Measurements from ENCODE around the gene PTPN23.
"Not testable (repeated sequence)": the region's sequence is repeated elsewhere in the genome, so short reads cannot be mapped to it uniquely, and the experiment has no call there.

Gene PTPN23

DNA sequence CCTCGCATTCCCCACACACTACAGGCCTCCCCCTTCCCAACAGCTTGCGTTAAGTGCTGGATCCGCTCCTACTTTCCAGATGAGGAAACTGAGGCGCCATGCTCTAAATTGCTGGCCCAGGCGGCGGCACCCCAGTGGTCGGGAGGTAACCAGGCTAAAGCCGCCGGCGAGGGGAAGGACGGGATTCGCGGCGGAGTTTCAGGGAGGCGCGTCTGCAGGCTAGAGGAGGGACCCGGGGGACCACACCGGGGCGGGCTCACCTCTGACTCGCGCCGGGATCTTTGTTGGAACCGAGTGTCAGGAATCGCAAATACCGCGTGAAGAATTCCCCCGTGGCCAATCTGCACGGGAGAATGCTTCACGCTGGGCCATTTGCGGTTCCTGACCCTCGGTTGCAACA lies 24.6 kb upstream of the PTPN23 start:
- Mint-ChIP-seq H3K4me1 (ENCODE audit: low read depth) (no peaks in the 10 kb centered on the region), H3K9me3 (peaks cover 33% of the 10 kb centered on the region), H3K27me3 (peaks cover 2% of the 10 kb centered on the region), H3K36me3 (ENCODE audit: low read depth) (peaks cover 10% of the 10 kb centered on the region), H3K4me3 (no peak overlapping the region), H3K27ac (no peak overlapping the region)
- intact Hi-C loops (cut with micrococcal nuclease), result no loop called here

DNA sequence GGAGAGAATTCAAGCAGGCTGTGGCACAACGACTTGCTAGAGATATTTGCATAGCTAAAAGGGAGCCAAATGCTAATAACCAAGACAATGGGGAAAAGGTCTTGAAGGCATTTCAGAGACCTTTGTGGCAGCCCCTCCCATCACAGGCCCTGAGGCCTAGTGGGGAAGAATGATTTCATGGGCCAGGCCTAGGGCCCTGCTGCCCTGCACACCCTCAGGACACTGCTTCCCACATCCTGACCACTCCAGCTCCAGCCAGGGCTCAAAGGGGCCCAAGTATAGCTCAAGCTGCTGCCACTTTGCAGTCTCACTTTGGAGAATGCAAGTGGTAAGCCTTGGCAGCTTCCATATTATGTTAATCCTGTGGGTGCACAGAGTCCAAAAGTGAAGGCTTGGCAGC lies 21.5 kb upstream of the PTPN23 start:
- Mint-ChIP-seq H3K36me3 (ENCODE audit: low read depth) (peaks cover 10% of the 10 kb centered on the region), H3K27ac (no peak overlapping the region), H3K27me3 (no peaks in the 10 kb centered on the region), H3K4me1 (ENCODE audit: low read depth) (peaks cover 10% of the 10 kb centered on the region), H3K9me3 (peaks cover 40% of the 10 kb centered on the region), H3K4me3 (no peak overlapping the region)
- intact Hi-C loops (cut with micrococcal nuclease), result no loop called here

DNA sequence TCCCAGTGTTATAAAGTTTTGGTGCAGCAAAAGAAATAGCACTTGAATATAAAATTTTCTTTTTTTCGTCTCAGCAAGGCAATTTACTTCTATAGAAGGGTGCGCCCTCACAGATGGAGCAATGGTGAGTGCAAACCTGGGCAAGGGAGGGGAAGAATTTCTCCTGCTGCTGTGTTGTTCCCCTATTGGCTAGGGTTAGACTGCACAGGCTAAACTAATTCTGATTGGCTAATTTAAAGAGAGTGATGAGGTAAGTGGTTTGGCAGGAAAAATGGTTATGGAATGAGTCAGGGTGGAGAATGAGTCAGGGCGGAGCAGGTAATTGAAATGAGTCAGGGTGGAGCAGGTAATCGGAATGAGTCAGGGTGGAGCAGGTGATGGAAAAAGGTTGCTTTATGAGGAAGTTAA lies 20.7 kb upstream of the PTPN23 start:
- H3K27me3 Mint-ChIP-seq; intact Hi-C loops (cut with micrococcal nuclease); H3K4me3 Mint-ChIP-seq; H3K4me1 Mint-ChIP-seq (ENCODE audit: low read depth); H3K27ac Mint-ChIP-seq; H3K36me3 Mint-ChIP-seq (ENCODE audit: low read depth): not testable (repeated sequence)
- H3K9me3 Mint-ChIP-seq, result peaks cover 40% of the 10 kb centered on the region

DNA sequence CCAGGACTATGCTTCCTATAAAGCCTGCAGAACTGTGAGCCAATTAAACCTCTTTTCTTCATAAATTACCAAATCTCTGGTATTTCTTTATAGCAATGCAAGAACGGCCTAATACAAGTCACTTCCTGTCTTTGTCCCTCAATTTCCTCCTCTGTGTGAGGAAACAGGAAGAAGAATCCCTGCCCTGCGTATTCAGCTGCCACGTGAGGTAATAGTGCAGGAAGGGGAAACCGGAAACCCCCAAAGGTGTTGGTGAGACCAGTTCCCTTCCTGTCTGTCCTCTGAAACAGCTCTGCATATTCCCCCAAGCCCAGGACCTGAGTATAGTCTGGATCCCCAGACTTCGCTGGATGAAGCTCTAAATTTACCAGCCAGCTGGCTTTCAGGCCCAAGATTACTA lies 18.1 kb upstream of the PTPN23 start:
- Mint-ChIP-seq H3K4me1 (ENCODE audit: low read depth) (peaks cover 19% of the 10 kb centered on the region), H3K27me3 (no peaks in the 10 kb centered on the region), H3K9me3 (peaks cover 36% of the 10 kb centered on the region), H3K4me3 (no peak overlapping the region), H3K27ac (no peak overlapping the region), H3K36me3 (ENCODE audit: low read depth) (peaks cover 10% of the 10 kb centered on the region)
- intact Hi-C loops (cut with micrococcal nuclease), result no loop called here

DNA sequence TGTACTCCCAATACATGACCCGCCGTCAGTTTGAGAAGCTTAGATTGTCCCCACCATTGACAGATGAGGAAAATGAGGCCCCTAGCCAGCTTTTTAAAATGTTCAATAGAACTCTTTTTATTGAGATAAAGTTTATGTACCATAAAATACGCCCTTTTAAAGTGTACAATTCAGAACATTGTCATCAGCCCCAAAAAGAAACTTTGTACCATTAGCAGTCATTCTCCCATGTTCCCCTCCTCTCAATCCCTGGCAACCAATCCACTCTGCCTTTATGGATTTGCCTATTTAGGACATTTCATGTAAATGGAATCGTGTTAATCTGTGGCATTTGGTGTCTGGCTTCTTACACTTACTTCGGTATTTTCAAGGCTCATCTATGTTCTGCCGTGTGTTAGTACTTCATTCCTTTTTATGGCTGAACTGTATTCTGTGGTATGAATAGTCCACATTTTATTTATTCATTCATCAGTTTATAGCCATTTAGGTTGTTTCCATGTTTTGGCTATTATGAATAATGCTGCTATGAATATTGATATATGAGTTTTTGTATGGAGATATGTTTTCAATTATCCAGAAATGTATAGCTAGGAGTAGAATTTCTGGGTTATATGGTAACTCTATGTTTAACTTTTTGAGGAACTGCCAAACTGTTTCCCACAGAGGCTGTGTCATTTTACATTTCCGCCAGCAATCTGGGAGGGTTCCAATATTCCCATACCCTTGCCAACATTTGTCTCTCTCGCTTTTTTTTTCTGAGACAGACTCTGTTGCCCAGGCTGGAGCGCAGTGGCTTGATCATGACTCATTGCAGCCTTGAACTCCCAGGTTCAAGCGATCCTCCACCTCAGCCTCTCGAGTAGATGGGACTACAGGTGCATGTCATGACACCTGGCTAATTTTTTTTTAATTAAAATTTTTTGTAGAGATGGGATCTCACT lies 15.3 kb upstream of the PTPN23 start:
- H3K36me3 Mint-ChIP-seq (ENCODE audit: low read depth), result no peaks in the 10 kb centered on the region
- intact Hi-C loops (cut with micrococcal nuclease), result no loop called here
- peaks cover 26% of the 10 kb centered on the region for H3K4me1 Mint-ChIP-seq (ENCODE audit: low read depth)
- H3K9me3 Mint-ChIP-seq, result peaks cover 9% of the 10 kb centered on the region
- no peak overlapping the region for H3K27ac Mint-ChIP-seq
- H3K27me3 Mint-ChIP-seq, result no peaks in the 10 kb centered on the region
- no peak overlapping the region for H3K4me3 Mint-ChIP-seq

DNA sequence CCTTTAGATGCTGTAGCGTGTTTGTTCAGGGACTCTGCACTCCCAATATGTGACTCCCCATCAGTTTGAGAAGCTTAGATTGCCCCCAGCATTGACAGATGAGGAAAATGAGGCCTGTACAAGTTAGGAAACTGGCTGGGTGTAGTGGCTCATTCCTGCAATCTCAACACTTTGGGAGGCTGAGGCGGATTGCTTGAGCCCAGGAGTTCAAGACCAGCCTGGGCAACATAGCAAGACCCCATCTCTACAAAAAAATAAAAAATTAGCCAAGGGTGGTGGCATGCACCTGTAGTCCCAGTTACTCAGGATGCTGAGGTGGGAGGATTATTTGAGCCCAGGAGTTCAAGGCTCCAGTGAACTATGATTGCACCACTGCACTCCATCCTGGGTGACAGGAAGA lies 14.0 kb upstream of the PTPN23 start:
- H3K4me1 Mint-ChIP-seq (ENCODE audit: low read depth), result peaks cover 30% of the 10 kb centered on the region

DNA sequence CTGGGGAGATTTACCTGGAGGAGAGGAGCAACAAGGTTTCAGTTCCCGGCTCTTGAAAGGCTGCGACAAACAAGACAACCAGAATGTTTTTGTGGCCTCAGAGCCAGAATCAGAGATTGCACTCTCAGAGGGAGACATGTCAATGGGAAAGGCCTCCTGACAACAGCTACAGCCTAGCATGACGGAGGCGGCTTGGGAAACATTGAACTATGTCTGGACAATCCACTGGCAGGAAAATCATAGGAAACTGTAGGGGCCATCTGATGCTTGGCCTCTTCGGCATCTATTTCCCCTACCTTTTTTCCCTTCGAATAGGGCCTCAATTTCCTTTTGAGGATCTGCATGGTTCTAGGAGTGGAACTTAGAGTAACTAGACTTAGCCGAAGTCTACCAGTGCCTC lies 13.2 kb upstream of the PTPN23 start:
- Mint-ChIP-seq H3K27me3 (no peaks in the 10 kb centered on the region), H3K4me1 (ENCODE audit: low read depth) (peaks cover 29% of the 10 kb centered on the region), H3K9me3 (peaks cover 2% of the 10 kb centered on the region), H3K36me3 (ENCODE audit: low read depth) (no peaks in the 10 kb centered on the region), H3K27ac (no peak overlapping the region), H3K4me3 (no peak overlapping the region)
- intact Hi-C loops (cut with micrococcal nuclease), result no loop called here

More for the DNA sequence above, 14.0 kb upstream of the PTPN23 start:
- H3K9me3 Mint-ChIP-seq, result peaks cover 7% of the 10 kb centered on the region
- intact Hi-C loops (cut with micrococcal nuclease), result no loop called here
- no peak overlapping the region for H3K27ac Mint-ChIP-seq
- H3K27me3 Mint-ChIP-seq, result no peaks in the 10 kb centered on the region
- H3K4me3 Mint-ChIP-seq, result no peak overlapping the region
- H3K36me3 Mint-ChIP-seq (ENCODE audit: low read depth), result no peaks in the 10 kb centered on the region

DNA sequence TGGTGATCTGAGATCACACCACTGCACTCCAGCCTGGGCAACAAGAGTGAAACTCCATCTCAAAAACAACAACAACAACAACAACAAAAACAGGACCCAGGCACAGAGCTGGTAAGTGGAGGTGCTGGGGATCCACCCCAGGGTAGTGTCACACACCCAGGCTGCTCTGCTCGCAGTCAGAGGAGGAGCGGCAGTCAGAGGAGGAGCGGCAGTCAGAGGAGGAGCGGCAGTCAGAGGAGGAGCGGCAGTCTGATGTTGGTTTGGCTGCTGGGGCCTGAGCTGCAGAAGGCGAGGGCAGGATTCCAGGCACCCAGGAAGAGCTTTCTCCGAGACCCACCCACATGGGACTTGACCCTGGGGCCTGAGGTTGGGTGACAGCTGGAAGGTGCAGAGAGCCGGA lies 10.8 kb upstream of the PTPN23 start:
- H3K4me3 Mint-ChIP-seq; H3K9me3 Mint-ChIP-seq; intact Hi-C loops (cut with micrococcal nuclease); H3K27ac Mint-ChIP-seq; H3K36me3 Mint-ChIP-seq (ENCODE audit: low read depth); H3K27me3 Mint-ChIP-seq: not testable (repeated sequence)
- peaks cover 32% of the 10 kb centered on the region for H3K4me1 Mint-ChIP-seq (ENCODE audit: low read depth)

DNA sequence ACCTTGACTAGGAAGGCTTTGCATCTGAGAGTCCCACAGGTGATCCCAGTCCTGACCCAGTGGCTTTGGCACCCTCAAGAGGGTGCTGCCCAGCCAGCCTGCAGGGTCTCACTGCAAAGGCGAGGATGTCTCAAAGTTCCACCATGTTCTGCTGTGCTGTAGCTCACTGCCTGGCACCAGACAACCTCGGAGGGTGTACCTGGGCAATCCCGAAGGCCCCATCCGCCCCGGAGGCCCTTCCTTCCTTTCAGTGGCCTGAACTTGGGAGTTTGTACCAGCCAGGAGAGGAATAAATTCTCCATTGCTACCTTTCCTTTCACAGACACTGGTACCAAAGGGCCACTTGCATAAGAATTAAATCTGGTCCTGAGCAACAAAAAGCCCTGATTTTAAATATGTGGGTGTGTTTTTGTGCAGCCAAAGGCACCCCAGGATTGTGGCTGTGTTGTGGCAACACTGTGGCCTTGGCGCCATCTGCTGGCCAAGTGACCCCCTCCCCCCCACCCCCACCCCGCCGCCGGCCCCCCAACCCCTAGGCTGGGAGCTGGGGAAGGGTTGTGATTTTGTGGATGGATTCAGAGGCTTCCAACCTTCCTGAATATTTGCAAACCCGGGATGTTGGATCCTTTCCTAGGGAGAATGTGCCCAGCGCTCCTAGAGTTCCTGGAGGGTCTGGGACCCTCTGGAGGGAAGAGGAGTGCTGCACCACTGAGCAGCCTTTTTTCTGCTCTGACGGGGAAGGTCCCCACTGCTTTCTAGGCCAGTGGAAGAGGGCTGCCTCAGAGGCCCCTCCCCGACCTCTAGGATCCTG lies 9.7 kb upstream of the PTPN23 start:
- no peak overlapping the region for H3K4me3 Mint-ChIP-seq
- H3K27me3 Mint-ChIP-seq, result no peaks in the 10 kb centered on the region
- intact Hi-C loops (cut with micrococcal nuclease), result no loop called here
- H3K27ac Mint-ChIP-seq, result no peak overlapping the region
- peaks cover 22% of the 10 kb centered on the region for H3K4me1 Mint-ChIP-seq (ENCODE audit: low read depth)
- no peaks in the 10 kb centered on the region for H3K9me3 Mint-ChIP-seq
- H3K36me3 Mint-ChIP-seq (ENCODE audit: low read depth), result no peaks in the 10 kb centered on the region

DNA sequence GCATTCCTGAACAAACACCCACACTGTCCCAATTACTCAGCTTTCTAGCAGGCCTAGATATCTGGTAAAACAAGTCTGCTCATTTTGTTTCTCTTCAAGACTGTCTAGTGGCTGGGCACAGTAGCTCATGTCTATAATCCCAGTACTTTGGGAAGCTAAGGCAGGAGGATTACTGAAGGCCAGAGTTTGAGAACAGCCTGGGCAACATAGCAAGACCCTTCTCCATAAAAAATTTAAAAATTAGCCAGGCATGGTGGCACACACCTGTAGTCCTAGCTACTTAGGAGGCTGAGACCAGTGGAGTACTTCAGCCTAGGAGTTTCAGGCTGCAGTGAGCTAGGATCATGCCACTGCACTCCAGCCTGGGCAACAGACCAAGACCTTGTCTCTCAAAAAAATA lies 6.2 kb upstream of the PTPN23 start:
- intact Hi-C loops (cut with micrococcal nuclease), result no loop called here
- H3K27me3 Mint-ChIP-seq, result no peaks in the 10 kb centered on the region
- no peaks in the 10 kb centered on the region for H3K9me3 Mint-ChIP-seq
- H3K27ac Mint-ChIP-seq, result no peak overlapping the region
- no peaks in the 10 kb centered on the region for H3K36me3 Mint-ChIP-seq (ENCODE audit: low read depth)
- H3K4me3 Mint-ChIP-seq, result no peak overlapping the region
- H3K4me1 Mint-ChIP-seq (ENCODE audit: low read depth), result peaks cover 43% of the 10 kb centered on the region

DNA sequence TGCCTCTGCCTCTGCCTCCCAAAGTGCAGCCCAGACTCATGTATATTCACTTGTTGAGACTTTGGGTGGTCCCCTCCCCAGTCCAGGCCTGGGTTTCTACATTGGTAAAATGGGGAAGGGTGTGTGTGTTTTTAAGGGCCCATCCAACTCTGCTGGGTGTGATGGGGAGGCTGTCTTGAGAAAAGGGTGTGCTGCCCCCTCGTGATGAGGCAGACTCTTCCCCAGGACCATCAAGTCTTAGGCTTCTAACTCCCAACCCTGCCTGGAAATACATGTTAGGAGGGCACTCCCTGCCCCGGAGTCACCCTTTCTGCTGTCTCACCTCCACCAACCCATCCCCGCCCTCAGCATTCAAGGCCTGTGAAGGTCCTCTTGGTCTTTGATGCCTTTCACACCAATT lies 4.4 kb upstream of the PTPN23 start:
- intact Hi-C loops (cut with micrococcal nuclease), result no loop called here

DNA sequence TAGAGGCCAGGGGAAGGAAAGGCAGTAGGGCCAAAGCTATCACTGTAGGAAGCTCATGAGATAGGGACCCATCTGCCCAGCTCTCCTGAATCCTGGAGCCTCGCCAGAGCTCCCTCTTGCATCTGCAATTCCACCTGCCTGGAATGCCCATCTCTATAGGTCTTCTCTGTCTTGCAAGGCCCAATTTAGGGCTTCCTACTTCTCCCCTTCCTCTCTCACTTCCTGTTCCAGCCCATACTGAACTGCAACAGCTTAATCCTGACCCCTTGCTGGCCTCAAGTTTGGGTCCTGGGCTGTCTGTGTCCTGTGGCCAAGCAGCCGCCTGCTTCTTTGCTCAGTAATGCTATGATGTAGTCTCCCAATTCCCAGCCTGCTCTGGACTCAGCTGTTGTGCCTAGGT lies 3.6 kb upstream of the PTPN23 start:
- Mint-ChIP-seq H3K4me1 (ENCODE audit: low read depth) (peaks cover 56% of the 10 kb centered on the region), H3K27me3 (no peaks in the 10 kb centered on the region), H3K9me3 (no peaks in the 10 kb centered on the region), H3K27ac (peak overlapping the region; percentile 50), H3K4me3 (peak overlapping the region; percentile 47), H3K36me3 (ENCODE audit: low read depth) (peaks cover 21% of the 10 kb centered on the region)
- intact Hi-C loops (cut with micrococcal nuclease), result no loop called here

More for the DNA sequence above, 4.4 kb upstream of the PTPN23 start:
- H3K4me1 Mint-ChIP-seq (ENCODE audit: low read depth), result peaks cover 54% of the 10 kb centered on the region
- peak overlapping the region; percentile 50 for H3K27ac Mint-ChIP-seq
- H3K4me3 Mint-ChIP-seq, result no peak overlapping the region
- H3K9me3 Mint-ChIP-seq, result no peaks in the 10 kb centered on the region
- peaks cover 13% of the 10 kb centered on the region for H3K36me3 Mint-ChIP-seq (ENCODE audit: low read depth)
- H3K27me3 Mint-ChIP-seq, result no peaks in the 10 kb centered on the region

DNA sequence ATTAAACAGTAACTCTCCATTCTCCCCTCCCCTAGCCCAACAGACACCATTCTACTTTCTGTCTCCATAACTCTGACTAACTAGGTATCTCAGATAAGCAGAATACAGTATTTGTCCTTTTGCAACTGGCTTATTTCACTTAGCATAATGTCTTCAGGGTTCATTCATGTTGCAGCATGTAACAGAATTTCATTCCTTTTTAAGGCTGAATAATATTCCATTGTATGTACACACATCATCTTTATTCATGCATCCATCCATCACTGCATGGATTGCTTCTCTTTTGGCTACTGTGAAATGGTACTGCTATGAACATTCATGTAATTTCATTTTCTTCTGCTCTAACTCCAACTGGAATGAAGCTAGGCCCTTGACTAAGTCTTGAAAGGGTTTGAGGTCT lies 2.0 kb upstream of the PTPN23 start:
- Mint-ChIP-seq H3K4me1 (ENCODE audit: low read depth) (peaks cover 62% of the 10 kb centered on the region), H3K27ac (no peak overlapping the region)

DNA sequence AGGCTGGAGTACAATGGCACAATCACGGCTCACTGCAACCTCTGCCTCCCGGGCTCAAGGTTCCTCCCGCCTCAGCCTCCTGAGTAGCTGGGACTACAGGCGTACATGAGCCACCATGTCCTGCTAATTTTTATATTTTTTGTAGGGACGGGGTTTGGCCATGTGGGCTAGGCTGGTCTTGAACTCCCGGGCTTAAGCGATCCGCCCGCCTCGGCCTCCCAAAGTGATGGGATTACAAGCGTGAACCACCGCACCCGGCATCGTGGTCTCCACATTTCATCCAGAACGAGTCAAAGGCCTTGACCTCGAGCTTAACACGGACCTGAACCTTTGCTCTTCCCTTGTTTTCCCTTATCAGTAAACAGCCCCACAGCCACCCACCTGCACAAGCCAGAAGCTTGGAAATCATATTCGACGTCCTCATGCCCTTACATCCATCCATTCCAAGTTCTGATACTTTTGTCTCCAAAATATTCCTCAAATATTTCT lies 1.4 kb upstream of the PTPN23 start:
- intact Hi-C loops (cut with micrococcal nuclease), result no loop called here
- H3K36me3 Mint-ChIP-seq (ENCODE audit: low read depth), result peaks cover 40% of the 10 kb centered on the region
- no peaks in the 10 kb centered on the region for H3K27me3 Mint-ChIP-seq
- H3K9me3 Mint-ChIP-seq, result no peaks in the 10 kb centered on the region
- peak overlapping the region; percentile 86 for H3K4me3 Mint-ChIP-seq
- peak overlapping the region; percentile 98 for H3K27ac Mint-ChIP-seq
- peaks cover 66% of the 10 kb centered on the region for H3K4me1 Mint-ChIP-seq (ENCODE audit: low read depth)

More for the DNA sequence above, 2.0 kb upstream of the PTPN23 start:
- intact Hi-C loops (cut with micrococcal nuclease), result no loop called here
- H3K4me3 Mint-ChIP-seq, result no peak overlapping the region
- no peaks in the 10 kb centered on the region for H3K9me3 Mint-ChIP-seq
- peaks cover 34% of the 10 kb centered on the region for H3K36me3 Mint-ChIP-seq (ENCODE audit: low read depth)
- H3K27me3 Mint-ChIP-seq, result no peaks in the 10 kb centered on the region
